ENCODE data around the gene METTL24.

METTL24 gene

GRCh38 chr6:110195639-110196038 is 162.5 kb downstream of the METTL24 start:
- DNase-seq (ENCODE audit: low spot score): no peak

Measured in globus pallidus (tissue), 1 donor.